SK-N-SH (cell line): ENCODE measurements around the gene FLT3LG.

Experiments
- CHD2 ChIP-seq: fragments of 150-350 bp; IDR thresholded peaks from 2 replicates; pipeline ENCODE4 v1.6.1; 2018; ENCODE audit warnings: low read length; ENCODE audit not compliant: partially characterized antibody
- CTCF ChIP-seq: fragments of 200-600 bp; sonication (generic); IDR thresholded peaks from 2 replicates; pipeline ENCODE4 v1.6.1; 2017; ENCODE audit warnings: antibody characterized with exemption, mild to moderate bottlenecking, moderate library complexity
- EP300 ChIP-seq, 2 experiments: IDR thresholded peaks; 2 replicates each; pipeline versions ENCODE4 v1.4.0 to v1.6.1; 2012; ENCODE audit warnings: borderline replicate concordance in 1 of 2, low read depth in 1 of 2, low read length in 1 of 2
- EZH2phosphoT487 ChIP-seq: fragments of 200-600 bp; sonication (generic); IDR thresholded peaks from 2 replicates; pipeline ENCODE4 v1.6.1; 2017; ENCODE audit warnings: low read depth, mixed run types, mild to moderate bottlenecking, antibody characterized with exemption, moderate library complexity, borderline replicate concordance
- IRF3 ChIP-seq: fragments of 150-350 bp; IDR thresholded peaks from 2 replicates; pipeline ENCODE4 v1.6.1; 2016; ENCODE audit warnings: mild to moderate bottlenecking, low read depth, low read length
- MEF2A ChIP-seq: IDR thresholded peaks from 2 replicates; pipeline ENCODE4 v1.4.0; 2012; ENCODE audit warnings: low read depth, borderline replicate concordance
- POLR2AphosphoS5 ChIP-seq: IDR thresholded peaks from 2 replicates; pipeline ENCODE4 v1.6.1; 2012; ENCODE audit warnings: low read depth, low read length
- REST ChIP-seq: IDR thresholded peaks from 2 replicates; pipeline ENCODE4 v1.6.1; 2012; ENCODE audit warnings: mild to moderate bottlenecking, low read depth, low read length, moderate library complexity
- RFX5 ChIP-seq: IDR thresholded peaks from 2 replicates; pipeline ENCODE4 v1.6.1; 2012; ENCODE audit warnings: mild to moderate bottlenecking, improper control_type of control experiment, low read length
- RXRA ChIP-seq: IDR thresholded peaks from 2 replicates; pipeline ENCODE4 v1.4.0; 2012; ENCODE audit warnings: low read depth, mild to moderate bottlenecking, borderline replicate concordance
- SIN3A ChIP-seq: IDR thresholded peaks from 2 replicates; pipeline ENCODE4 v1.6.1; 2012; ENCODE audit warnings: low read depth, mild to moderate bottlenecking, low read length, moderate library complexity, borderline replicate concordance
- TF ChIP-seq, protein P1 (sequence below): IDR thresholded peaks from 2 replicates; pipeline ENCODE4 v1.4.0; 2012; ENCODE audit warnings: low read depth, borderline replicate concordance

- no peak for TF ChIP-seq EZH2phosphoT487
- no peak for TF ChIP-seq CHD2
- TF ChIP-seq CTCF = peak; percentile 71
- no peak for TF ChIP-seq POLR2AphosphoS5
- TF ChIP-seq, protein P1, sequence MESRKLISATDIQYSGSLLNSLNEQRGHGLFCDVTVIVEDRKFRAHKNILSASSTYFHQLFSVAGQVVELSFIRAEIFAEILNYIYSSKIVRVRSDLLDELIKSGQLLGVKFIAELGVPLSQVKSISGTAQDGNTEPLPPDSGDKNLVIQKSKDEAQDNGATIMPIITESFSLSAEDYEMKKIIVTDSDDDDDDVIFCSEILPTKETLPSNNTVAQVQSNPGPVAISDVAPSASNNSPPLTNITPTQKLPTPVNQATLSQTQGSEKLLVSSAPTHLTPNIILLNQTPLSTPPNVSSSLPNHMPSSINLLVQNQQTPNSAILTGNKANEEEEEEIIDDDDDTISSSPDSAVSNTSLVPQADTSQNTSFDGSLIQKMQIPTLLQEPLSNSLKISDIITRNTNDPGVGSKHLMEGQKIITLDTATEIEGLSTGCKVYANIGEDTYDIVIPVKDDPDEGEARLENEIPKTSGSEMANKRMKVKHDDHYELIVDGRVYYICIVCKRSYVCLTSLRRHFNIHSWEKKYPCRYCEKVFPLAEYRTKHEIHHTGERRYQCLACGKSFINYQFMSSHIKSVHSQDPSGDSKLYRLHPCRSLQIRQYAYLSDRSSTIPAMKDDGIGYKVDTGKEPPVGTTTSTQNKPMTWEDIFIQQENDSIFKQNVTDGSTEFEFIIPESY = no peak
- no peak for TF ChIP-seq REST
- TF ChIP-seq MEF2A = no peak
- no peak for TF ChIP-seq RFX5
- no peak for TF ChIP-seq EP300 (IDR thresholded peaks at IDR 0.05; ENCODE audit: borderline replicate concordance in 1 of 2, low read depth in 1 of 2, low read length in 1 of 2)
- no peak for TF ChIP-seq RXRA
- TF ChIP-seq SIN3A = no peak
- TF ChIP-seq IRF3 = no peak
Measured at GRCh38 chr19:49502866-49503581, 29.0 kb downstream of the FLT3LG start.
